OCI-M2 (cell line): ENCODE results near the gene TTC39C.
"Not testable (repeated sequence)": the region's sequence is repeated elsewhere in the genome, so short reads cannot be mapped to it uniquely, and the experiment has no call there.

Experiments used
- DNase-seq: peaks from one replicate; lab custom pipeline; 2025; ENCODE audit not compliant: unreplicated experiment; lab: John Stamatoyannopoulos, UW

TTC39C gene

DNA sequence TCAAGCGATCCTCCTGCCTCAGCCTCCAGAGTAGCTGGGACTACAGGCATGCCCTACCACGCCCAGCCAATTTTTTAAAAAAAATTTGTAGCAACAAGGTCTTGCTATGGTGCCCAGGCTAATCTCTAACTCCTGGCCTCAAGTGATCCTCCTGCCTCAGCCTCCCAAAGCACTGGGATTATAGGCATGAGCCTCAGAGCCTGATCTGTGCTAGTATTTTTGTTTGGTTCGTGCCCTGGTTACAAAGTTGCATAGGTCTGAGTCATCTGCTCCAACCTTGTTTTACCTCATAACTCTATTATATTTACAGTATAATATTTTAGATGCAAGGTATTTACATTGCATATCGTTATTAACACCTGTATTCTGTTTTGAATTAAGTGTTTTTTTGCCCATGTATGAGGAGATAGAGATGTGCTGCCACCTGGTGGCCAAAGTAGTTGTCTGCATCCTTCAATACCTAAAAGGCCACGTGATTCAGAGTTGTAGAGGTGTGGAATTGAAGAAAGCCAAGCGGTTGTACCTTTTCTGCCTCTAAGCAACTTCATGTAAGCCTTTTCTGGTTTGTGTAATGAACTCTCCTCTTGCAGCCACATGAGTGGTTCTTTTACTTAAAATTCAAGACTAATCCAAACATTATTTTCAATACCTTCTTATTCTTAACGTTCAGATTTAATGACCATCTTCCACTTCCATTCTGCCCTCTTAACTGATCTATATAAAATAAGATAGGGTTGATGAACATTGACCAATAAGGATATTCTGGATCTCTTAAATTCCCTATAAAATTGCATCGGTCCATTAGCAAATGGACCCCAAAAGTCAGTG lies 104.4 kb downstream of the TTC39C start:
- no peak for DNase-seq

DNA sequence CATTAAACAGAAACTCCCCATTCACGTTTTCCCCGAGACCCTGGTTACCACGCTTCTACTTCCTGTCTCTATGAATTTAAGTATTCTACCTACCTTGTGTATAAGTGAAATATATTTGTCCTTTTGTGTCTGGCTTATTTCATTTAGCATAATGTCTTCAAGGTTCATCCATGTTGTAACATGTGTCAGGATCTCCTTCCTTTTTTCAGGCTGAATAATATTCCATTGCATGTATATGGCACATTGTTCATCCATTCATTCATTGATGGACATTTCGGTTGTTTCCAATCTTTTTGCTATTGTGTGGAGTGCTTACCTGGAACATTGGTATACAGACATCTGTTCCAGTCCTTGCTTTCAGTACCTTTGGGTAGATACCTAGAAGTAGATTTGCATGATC lies 106.1 kb downstream of the TTC39C start:
- no peak for DNase-seq

DNA sequence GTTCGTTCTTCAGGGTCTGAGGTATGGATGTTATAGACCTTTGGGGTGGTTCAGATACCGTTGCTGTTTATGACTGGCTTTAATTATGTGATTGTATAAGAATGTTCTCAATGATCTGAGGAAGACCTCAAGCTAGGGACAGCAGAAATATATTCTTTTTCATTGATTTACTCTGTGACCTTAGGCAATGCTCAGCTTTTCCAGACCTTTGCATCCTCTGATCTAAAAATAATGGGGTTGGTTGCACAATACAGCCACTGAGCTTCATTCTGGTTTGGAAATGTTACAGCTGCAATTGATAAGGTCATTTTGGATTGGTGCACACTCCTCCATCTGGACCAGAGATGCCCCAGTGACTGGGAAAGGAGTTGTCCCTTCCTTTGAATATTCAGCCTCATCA lies 107.1 kb downstream of the TTC39C start:
- DNase-seq: no peak

DNA sequence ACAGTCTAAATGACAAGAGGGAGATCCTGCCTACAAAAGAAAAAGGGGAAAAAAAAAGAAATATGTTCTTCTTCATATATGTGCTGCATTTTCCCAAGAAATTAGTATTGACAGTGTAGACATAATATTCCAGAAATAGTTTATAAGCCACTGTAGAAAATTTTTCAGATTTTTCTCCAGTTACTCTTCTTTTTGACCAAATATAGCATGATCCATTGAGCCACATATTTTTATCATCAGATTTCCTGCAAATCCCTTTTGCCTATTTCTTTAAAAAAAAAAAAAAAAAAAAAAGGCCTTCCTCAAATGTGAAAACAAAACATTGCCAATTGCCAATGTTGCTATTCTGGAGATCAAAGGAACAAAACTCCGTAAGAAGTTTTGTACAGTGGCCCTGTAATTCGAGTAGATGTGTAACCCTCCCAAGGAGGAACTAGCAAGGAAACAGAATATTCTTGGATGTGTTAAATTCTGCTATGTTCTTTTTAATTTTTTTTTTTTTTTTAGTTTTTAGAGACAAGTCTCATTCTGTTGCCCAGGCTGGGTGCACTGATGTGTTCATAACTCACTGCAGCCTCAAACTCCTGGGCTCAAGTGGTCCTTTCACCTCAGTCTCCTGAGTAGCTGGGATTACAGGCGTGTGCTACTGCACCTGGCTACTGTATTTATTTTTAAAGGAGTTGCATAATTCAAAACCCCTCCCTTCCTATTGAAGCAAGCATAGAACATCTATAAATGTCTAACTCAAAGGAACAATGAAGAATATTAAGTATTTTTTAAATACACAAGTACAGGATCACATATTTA lies 111.8 kb downstream of the TTC39C start:
- no peak for DNase-seq

DNA sequence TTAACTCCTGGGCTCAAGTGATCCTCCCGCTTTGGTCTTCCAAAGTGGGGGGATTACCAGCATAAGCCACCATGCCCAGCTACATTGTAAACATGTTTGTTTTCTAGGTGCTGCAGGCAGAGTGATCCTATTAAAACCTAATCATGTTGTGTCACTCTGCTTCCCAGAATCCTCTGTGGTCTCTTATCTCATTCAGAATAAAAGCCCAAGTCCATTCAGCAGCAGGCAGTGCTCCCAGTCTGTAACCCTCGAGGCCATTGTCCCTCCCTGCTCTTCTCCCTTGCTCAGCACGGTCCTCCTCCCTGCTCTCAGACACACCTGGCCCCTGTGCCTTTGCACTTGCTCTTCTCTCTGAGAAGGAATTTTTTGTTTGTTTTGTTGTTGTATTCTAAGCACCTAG lies 113.2 kb downstream of the TTC39C start:
- no peak for DNase-seq

DNA sequence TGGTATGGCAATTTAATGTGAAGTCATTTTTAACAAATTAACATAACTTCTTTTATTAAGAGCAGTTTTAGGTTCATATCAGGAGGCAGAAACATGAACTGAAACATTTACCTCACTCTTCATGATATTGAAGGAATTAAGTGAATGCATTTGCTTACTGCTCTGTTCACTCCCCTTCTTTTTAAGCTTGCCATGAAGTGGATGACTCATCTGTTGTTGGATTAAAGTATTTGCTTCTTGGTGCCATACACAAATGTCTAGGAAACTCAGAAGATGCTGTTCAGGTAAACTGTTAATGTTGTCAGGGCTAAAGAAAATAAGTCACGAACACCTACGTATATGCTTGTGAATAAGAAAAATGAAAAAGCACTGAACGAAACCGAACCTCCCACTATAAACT lies 114.1 kb downstream of the TTC39C start:
- no peak for DNase-seq

DNA sequence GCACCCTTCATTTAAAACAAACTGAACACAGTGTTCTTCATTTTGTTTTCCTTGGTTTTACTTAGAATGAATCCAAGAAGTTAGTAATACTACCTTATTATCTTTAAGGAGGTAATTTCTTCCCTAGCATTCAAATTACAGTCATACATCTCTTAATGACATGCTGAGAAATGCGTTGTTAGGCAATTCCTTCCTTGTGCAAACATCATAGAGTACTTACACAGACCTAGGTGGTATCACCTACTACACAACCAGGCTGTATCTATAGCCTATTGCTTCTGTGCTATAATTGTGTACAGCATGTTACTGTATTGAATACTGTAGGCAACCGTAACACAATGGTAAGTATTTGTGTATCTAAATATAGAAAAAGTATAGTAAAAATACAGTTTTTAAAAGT lies 115.9 kb downstream of the TTC39C start:
- no peak for DNase-seq

DNA sequence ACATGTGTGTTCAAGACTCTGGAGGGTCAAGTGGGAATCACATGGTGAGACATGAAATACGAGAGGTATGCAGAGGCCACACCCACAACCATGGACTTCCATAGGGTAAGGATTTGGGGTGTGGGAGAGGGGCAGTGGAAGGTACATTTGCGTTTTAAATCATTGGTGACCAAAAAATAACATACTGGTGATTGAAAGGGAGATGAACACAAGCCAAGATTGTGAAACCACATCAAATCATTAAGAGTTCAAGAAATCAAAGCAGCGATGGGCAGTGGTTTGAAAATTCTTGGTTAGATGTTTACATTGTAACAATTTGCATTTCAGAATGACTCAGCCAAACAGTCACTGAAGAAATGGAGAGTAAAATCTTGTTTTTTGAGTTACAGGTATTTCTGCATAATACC lies 122.4 kb downstream of the TTC39C start:
- no peak for DNase-seq

DNA sequence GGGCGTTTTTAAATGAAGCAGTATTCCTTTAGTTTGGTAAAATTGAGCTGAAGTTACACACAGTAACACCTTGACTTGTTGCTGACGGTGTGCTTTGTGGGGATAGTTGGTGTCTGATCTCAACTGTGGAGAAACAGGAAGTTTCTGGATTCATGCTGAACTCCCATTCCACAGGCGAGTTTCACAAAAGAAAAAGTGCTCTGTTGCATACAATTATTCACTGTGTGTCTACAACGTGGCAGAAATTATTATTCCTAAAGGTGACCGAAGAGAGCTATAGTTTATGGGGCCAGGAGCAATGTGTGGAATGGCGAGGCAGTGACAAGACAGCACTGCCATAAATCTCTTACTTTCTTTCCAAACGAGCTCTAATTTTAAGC lies 123.8 kb downstream of the TTC39C start:
- no peak for DNase-seq

DNA sequence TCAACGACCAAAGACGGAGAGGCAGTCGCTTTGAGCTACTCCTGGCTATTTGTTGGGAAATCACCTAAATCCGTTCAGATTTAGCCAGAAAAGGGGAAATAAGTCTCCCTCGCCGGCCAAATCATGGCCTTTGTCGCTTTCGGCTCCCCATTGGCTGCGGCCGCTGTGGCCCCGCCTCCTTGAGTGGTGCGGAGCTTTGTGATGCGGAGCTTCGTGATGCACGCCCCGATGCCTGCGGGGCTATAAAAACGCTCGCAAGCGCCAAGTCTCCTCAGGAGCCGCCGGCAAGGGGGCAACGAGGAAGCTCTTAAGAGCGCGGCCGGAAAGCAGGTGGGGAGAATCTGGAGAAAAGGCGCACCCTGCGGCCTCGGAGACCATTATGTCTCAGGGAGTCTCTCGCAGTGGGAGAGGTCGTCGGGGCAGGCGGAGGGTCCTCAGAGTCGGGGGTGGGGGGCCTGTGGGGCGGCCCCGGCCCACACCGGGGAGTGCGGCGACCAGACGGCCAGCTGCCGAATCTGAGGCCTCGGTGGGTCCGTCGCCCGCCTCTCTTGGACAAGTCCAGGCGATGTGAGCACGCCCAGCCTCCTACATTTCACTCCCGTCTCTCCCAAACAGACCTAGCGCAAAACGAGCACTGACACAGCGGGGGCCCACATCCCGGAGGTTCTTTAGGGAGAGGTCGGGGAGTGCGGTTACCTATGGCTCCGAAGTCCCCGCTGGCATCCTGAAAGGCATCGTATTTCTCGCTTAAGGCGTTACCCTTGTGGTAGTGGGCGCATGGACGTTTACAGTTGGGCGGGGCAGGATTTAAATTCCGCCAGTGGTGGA lies 124.4 kb downstream of the TTC39C start, which contains the start of gene CABYR:
Gene CABYR (plus strand): TSS at position 274 of the 828 bp plus-strand sequence. CDS start 4,053 bp downstream, outside the sequence.
- no peak for DNase-seq

DNA sequence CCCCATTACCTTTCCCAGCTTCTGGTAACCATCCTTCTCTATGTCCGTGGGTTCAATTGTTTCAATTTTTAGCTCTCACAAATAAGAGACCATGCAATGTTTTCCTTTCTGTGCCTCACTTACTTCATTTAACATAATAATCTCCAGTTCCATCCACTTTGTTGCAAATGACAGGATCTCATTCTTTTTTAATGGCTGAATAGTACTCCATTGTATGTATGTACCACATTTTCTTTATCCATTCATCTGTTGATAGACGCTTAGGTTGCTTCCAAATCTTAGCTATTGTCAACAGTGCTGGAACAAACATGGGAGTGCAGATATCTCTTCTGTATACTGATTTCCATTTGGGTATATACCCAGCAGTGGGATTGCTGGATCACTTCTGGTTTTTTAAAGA lies 126.1 kb downstream of the TTC39C start:
- DNase-seq: no peak

DNA sequence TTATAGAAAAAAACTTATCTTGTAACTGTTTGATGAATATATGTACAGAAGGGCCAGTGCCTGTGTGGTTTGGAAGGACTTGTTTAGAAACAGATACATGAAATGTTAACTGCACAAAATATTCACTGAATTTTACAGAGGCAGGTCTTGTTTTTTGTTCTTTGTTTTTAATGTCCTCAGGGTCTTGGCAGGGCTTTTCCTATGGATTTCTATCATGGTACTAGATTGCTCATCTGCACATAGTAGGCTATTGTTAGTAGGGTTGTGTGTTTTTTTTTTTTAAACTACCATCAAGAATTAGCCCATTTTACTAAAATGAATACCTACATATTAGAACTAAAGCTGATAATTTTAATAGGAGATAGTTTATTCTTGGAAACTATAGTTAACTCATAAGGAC lies 127.8 kb downstream of the TTC39C start:
- DNase-seq: no peak

DNA sequence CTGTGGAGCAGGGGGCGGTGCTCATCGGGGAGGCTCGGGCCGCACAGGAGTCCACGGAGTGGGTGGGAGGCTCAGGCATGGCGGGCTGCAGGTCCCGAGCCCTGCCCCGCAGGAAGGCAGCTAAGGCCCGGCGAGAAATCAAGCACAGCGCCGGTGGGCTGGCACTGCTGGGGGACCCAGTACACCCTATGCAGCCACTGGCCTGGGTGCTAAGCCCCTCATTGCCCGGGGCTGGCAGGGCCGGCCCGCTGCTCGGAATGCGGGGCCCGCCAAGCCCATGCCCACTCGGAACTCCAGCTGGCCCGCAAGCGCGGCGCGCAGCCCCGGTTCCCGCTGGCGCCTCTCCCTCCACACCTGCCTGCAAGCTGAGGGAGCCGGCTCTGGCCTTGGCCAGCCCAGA lies 135.0 kb downstream of the TTC39C start:
- not testable (repeated sequence) for DNase-seq

DNA sequence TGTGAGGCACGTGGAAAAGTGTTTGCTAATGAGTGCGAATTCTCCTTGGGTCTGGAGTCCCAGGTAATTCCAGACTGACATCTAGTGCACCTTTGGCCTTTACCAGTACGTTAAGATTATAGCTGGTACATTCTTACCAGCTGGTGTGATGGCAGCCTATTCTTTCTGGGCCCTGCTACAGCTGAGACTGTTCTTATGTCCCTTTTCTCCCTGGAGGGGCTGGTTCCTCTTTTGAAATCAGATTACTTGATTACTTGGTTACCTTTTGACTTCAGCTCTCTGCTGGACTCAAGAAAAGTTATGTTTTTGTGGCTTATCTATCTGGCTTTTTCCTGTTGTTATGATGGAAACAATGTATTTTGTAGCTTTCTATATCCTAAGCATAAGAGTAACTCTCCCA lies 138.8 kb downstream of the TTC39C start:
- no peak for DNase-seq

DNA sequence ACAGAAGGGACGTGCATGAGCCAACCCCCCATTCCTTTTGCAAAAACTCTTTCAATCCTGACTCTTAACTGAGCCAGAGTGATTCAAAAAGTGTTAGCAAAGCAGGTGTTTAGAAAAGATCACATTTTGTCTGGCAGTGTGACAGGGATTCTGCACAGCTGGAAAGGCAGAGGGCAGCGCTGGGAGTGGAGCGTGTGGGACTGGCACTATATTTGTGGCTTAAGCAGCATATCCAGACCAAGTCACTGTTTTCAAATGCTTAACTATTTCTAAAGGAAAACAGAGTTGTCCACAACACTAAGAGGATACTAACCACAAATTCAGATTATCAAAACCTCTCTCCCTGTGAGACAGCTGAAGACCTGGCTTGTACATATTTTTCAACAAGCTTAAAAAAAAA lies 143.3 kb downstream of the TTC39C start:
- DNase-seq: no peak

DNA sequence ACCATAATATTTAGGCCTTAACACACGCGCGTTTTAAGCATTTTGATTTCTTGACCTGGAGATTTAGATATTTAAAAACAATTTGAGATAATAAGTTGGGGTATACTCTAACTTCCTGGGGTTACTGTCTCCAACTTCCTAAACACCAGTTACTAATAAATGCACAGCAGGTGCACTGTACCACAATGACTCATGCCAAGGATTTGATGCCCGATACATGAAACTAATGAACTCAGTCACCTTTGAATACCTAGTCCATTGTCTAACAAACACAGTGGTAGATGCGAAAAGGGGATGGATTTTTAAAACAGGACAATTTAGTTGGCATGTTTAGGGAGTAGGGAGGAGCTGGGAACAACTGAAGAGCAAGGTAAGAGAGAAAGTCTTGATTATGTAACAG lies 145.5 kb downstream of the TTC39C start:
- no peak for DNase-seq

DNA sequence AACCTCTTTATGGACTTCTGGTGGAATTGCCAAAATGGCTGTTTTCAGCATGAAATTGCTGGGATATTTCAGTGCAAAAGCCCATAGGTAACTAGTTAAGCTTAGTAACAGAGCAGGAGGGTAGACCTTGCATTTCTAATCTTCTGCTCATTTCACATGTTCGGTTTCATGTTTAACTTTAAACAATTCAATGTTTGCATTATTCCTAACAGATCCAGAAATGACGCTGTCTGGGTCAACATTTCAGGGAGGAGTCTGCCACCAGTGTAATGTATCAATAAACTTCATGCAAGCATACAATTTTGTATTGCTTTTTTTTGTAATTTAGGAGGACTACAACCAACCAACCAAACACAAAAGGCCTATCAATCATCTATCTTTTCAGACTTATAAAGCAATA lies 146.8 kb downstream of the TTC39C start:
- no peak for DNase-seq

DNA sequence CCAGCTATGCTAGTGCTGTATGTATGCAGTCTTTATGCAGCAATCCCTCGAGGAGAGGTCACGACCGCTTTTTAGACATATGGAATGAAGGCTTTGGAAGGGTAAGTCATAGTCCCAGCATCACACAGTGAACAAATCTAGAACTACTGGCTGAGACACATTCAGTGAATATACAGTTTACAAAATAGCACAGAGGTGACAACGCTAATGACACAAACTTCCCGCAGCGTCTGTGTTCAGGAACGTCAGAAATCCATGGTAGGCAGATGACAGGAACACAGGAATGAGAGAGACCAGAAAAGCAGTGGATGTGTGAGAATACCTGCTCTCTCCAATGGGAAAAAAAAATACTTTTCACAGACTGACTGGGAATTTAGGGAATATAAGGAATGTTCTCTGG lies 153.9 kb downstream of the TTC39C start:
- no peak for DNase-seq

DNA sequence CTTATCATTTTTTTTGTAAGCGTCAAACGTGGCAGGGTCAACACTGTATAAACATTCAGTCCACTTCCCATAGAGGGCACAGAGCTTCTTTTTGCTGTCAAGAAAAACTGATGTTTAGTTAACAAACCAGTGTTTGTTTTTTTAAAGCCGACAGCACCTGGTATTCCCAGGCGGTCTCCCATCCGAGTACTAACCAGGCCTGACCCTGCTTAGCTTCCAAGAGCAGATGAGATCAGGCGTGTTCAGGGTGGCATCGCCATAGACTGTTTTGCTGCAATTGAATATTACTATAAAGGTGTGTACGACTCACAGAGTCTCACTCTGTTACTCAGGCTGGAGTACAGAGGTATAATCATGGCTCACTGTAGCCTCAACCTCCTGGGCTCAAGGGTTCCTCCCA lies 155.8 kb downstream of the TTC39C start:
- DNase-seq: no peak

DNA sequence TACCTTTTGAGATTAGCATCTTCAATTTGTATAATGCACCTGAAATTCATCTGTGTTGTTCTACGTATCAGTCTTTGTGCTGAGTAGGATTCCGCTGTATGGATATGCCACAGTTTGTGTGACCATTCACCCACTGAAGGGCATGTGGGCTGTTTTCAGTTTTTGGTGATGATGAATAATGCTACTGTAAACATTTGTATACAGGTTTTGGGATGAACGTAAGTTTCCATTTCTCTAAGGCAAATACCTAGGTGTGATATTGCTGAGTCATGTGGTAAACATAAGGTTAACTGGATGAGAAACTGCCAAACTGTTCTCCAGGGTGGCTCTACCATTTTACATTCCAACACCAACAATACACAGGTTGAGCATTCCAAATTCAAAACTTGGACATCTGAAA lies 159.4 kb downstream of the TTC39C start:
- DNase-seq: no peak

DNA sequence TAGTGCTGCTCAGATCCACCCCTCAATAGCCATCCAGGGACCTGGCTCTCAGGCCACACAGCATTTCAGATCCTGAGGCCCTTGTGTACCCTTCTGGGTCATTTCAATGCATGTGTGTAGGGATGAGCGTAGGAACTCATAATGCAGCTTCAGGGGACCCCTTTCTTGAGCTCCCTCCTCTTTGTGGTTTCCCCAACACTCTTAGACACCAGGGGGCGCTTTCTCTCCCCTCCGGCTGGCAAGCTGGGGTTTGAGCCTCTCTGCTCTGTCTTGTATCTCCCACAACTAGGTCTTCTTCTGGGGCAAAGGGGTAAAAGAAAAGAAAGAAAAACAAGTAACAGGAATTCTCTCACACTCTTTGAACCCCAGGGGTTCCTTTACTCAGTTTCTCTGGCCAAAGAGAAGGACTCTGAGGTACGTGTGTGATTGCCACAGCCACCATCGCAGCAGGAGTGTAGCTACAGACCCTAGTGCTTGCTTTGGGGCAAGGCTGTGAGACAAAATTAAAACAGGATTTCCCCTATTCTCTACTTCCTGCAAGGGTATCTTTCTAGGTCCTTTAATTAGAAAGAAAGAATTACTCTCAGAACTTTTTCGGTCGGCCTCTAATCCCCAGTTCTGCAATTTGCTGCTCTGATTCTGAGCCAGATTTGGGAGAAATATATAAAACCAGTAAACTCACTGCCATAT lies 162.3 kb downstream of the TTC39C start:
- no peak for DNase-seq
